Naive thymus-derived CD8-positive, alpha-beta T cell (primary cell): ENCODE measurements around the gene GABRG3. TPM values are rescaled to one million over a fixed set of nuclear protein-coding genes. Genes with fewer than 3 reads are reported as not detected.
"Not testable (repeated sequence)": the region's sequence is repeated elsewhere in the genome, so short reads cannot be mapped to it uniquely, and the experiment has no call there.

Experiments
- ATAC-seq, 2 donors: fragments of 150-1000 bp; cut with Tn5 transposase in 1 of 2; sonication (Bioruptor Pico), chemical (Tn5 transposase) in 1 of 2; 1 replicate in 1 of 2; 2 replicates in 1 of 2; pipeline ENCODE4 v1.10.0; 2021; ENCODE audit warnings: mild to moderate bottlenecking in 2 of 2, moderate library complexity in 2 of 2
- POLR2A ChIA-PET: fragments of 350-600 bp; sonication (Branson Sonifier 250); formaldehyde crosslinking; loops from one replicate; lab custom pipeline; 2021; ENCODE audit warnings: antibody characterized with exemption; lab: Charles Lee
- DNase-seq, 10 donors: peaks; one replicate each; pipeline versions ENCODE4 v3.0.0 to v3.0.0-alpha.2; 2020 to 2022
- H3K27ac Mint-ChIP-seq, 10 donors: one replicate each; pipeline ENCODE4 v1.8.0; 2020 to 2022; ENCODE audit warnings: mild to moderate bottlenecking in 10 of 10, mixed read lengths in 10 of 10, moderate library complexity in 4 of 10, inconsistent platforms in 1 of 10
- H3K27me3 Mint-ChIP-seq, 5 donors: one replicate each; pipeline ENCODE4 v1.8.0; 2021 to 2022; ENCODE audit warnings: mixed read lengths in 5 of 5
- H3K36me3 Mint-ChIP-seq, 3 donors: one replicate each; pipeline ENCODE4 v1.8.0; 2020 to 2022; ENCODE audit warnings: mixed read lengths in 3 of 3, mild to moderate bottlenecking in 2 of 3, inconsistent platforms in 1 of 3
- H3K4me1 Mint-ChIP-seq, 4 donors: one replicate each; pipeline ENCODE4 v1.8.0; 2021 to 2022; ENCODE audit warnings: mixed read lengths in 4 of 4
- H3K4me3 Mint-ChIP-seq, 10 donors: one replicate each; pipeline ENCODE4 v1.8.0; 2020 to 2022; ENCODE audit warnings: mild to moderate bottlenecking in 10 of 10, mixed read lengths in 10 of 10, moderate library complexity in 6 of 10, inconsistent platforms in 1 of 10
- H3K9me3 Mint-ChIP-seq, 9 donors: one replicate each; pipeline ENCODE4 v1.8.0; 2020 to 2022; ENCODE audit warnings: mixed read lengths in 9 of 9, mild to moderate bottlenecking in 3 of 9, inconsistent platforms in 1 of 9, moderate library complexity in 1 of 9
- polyA plus RNA-seq, 3 donors: library from polyadenylated mRNA; unstranded; fragments of 300-500 nt; fragmentation: Illumina TruSeq; gene quantifications; one replicate each; pipeline ENCODE4 v1.2.3, GENCODE V29; 2021
- total RNA-seq, 8 experiments: library from RNA in 2 of 8; stranded (reverse) in 2 of 8; gene quantifications; one replicate each; pipeline ENCODE4 v1.2.3 and lab custom pipeline; 2021 to 2026

The GABRG3 gene
- total and polyA plus RNA-seq, 5 experiments from 2014 or later = not detected

- DNase-seq (no peak), ATAC-seq (no peak)
- POLR2A ChIA-PET = no interaction called here
- peaks cover 0 to 3% (median 0%) of the 10 kb centered on the region in 5 donors for H3K27me3 Mint-ChIP-seq
- H3K36me3 Mint-ChIP-seq = peaks cover 0 to 13% (median 0%) of the 10 kb centered on the region in 3 donors
- H3K27ac Mint-ChIP-seq = no peak overlapping the region
- no peaks in the 10 kb centered on the region for H3K4me1 Mint-ChIP-seq
- peaks cover 0 to 21% (median 15%) of the 10 kb centered on the region in 9 donors for H3K9me3 Mint-ChIP-seq
- H3K4me3 Mint-ChIP-seq = no peak overlapping the region
These were observed 21.0 kb upstream of the GABRG3 start for GRCh38 chr15:26950001-26950400.

GRCh38 chr15:26954403-26954802 lies 16.6 kb upstream of the GABRG3 start:
- H3K4me1 Mint-ChIP-seq = no peaks in the 10 kb centered on the region

GRCh38 chr15:26967719-26968269 lies 3.2 kb upstream of the GABRG3 start:
- Mint-ChIP-seq H3K27ac (no peak overlapping the region), H3K4me3 (no peak overlapping the region), H3K36me3 (peaks cover 0 to 2% (median 0%) of the 10 kb centered on the region in 3 donors), H3K27me3 (peaks cover 18 to 31% (median 25%) of the 10 kb centered on the region in 5 donors), H3K4me1 (peaks cover 0 to 2% (median 0%) of the 10 kb centered on the region in 4 donors), H3K9me3 (peaks cover 0 to 16% (median 4%) of the 10 kb centered on the region in 9 donors)
- DNase-seq (no peak), ATAC-seq (no peak)
- POLR2A ChIA-PET = no interaction called here

More at GRCh38 chr15:26954403-26954802, 16.6 kb upstream of the GABRG3 start:
- Mint-ChIP-seq H3K9me3 (peaks cover 5 to 27% (median 16%) of the 10 kb centered on the region in 9 donors), H3K27me3 (peaks cover 0 to 3% (median 0%) of the 10 kb centered on the region in 5 donors), H3K27ac (no peak overlapping the region), H3K4me3 (no peak overlapping the region), H3K36me3 (peaks cover 0 to 13% (median 0%) of the 10 kb centered on the region in 3 donors)
- ATAC-seq = no peak
- POLR2A ChIA-PET = no interaction called here
- DNase-seq = no peak

GRCh38 chr15:26968806-26969205 lies 2.2 kb upstream of the GABRG3 start:
- ATAC-seq = no peak
- H3K4me1 Mint-ChIP-seq = peaks cover 0 to 2% (median 0%) of the 10 kb centered on the region in 4 donors
- peaks cover 0 to 16% (median 4%) of the 10 kb centered on the region in 9 donors for H3K9me3 Mint-ChIP-seq
- POLR2A ChIA-PET = no interaction called here
- H3K27me3 Mint-ChIP-seq = peaks cover 18 to 33% (median 25%) of the 10 kb centered on the region in 5 donors
- H3K27ac Mint-ChIP-seq = no peak overlapping the region
- no peak overlapping the region for H3K4me3 Mint-ChIP-seq
- DNase-seq = no peak
- H3K36me3 Mint-ChIP-seq = peaks cover 0 to 2% (median 0%) of the 10 kb centered on the region in 3 donors

- H3K9me3 Mint-ChIP-seq = peaks cover 0 to 16% (median 4%) of the 10 kb centered on the region in 9 donors
- no peak for DNase-seq
- POLR2A ChIA-PET = no interaction called here
- no peak overlapping the region for H3K27ac Mint-ChIP-seq
- peaks cover 0 to 2% (median 0%) of the 10 kb centered on the region in 3 donors for H3K36me3 Mint-ChIP-seq
- peaks cover 18 to 33% (median 25%) of the 10 kb centered on the region in 5 donors for H3K27me3 Mint-ChIP-seq
- no peak for ATAC-seq
- peaks cover 0 to 4% (median 0%) of the 10 kb centered on the region in 4 donors for H3K4me1 Mint-ChIP-seq
- no peak overlapping the region for H3K4me3 Mint-ChIP-seq
These were observed 464 bp downstream of the GABRG3 start for GRCh38 chr15:26971271-26972018.

- ATAC-seq = no peak
- H3K9me3 Mint-ChIP-seq = peaks cover 0 to 16% (median 6%) of the 10 kb centered on the region in 9 donors
- no peak overlapping the region for H3K4me3 Mint-ChIP-seq
- POLR2A ChIA-PET = no interaction called here
- DNase-seq = no peak
- H3K36me3 Mint-ChIP-seq = peaks cover 0 to 2% (median 0%) of the 10 kb centered on the region in 3 donors
- peaks cover 15 to 33% (median 25%) of the 10 kb centered on the region in 5 donors for H3K27me3 Mint-ChIP-seq
- no peak overlapping the region for H3K27ac Mint-ChIP-seq
- H3K4me1 Mint-ChIP-seq = peaks cover 0 to 4% (median 0%) of the 10 kb centered on the region in 4 donors
These were observed 1.7 kb downstream of the GABRG3 start for GRCh38 chr15:26972636-26973035.

GRCh38 chr15:26974120-26974780 lies 3.3 kb downstream of the GABRG3 start:
- H3K27me3 Mint-ChIP-seq = peaks cover 12 to 27% (median 21%) of the 10 kb centered on the region in 5 donors
- POLR2A ChIA-PET = no interaction called here
- DNase-seq (no peak), ATAC-seq (no peak)
- peaks cover 0 to 13% (median 6%) of the 10 kb centered on the region in 9 donors for H3K9me3 Mint-ChIP-seq
- H3K4me3 Mint-ChIP-seq = no peak overlapping the region
- H3K36me3 Mint-ChIP-seq = peaks cover 0 to 2% (median 0%) of the 10 kb centered on the region in 3 donors
- H3K4me1 Mint-ChIP-seq = peaks cover 0 to 4% (median 0%) of the 10 kb centered on the region in 4 donors
- no peak overlapping the region for H3K27ac Mint-ChIP-seq

- Mint-ChIP-seq H3K9me3 (peaks cover 0 to 8% (median 2%) of the 10 kb centered on the region in 9 donors), H3K4me3 (no peak overlapping the region), H3K4me1 (no peaks in the 10 kb centered on the region), H3K27me3 (peaks cover 0 to 6% (median 2%) of the 10 kb centered on the region in 5 donors), H3K27ac (no peak overlapping the region), H3K36me3 (peaks cover 0 to 5% (median 0%) of the 10 kb centered on the region in 3 donors)
- POLR2A ChIA-PET = no interaction called here
- ATAC-seq = no peak
- no peak for DNase-seq
These were observed 10.5 kb downstream of the GABRG3 start for GRCh38 chr15:26981492-26981891.

- H3K36me3 Mint-ChIP-seq = peaks cover 0 to 10% (median 0%) of the 10 kb centered on the region in 3 donors
- no peak overlapping the region for H3K27ac Mint-ChIP-seq
- peaks cover 0 to 6% (median 2%) of the 10 kb centered on the region in 5 donors for H3K27me3 Mint-ChIP-seq
- no peak overlapping the region for H3K4me3 Mint-ChIP-seq
- H3K9me3 Mint-ChIP-seq = peaks cover 2 to 12% (median 8%) of the 10 kb centered on the region in 9 donors
- POLR2A ChIA-PET = no interaction called here
- DNase-seq (no peak), ATAC-seq (no peak)
- H3K4me1 Mint-ChIP-seq = no peaks in the 10 kb centered on the region
These were observed 12.8 kb downstream of the GABRG3 start for GRCh38 chr15:26983822-26984221.

GRCh38 chr15:26985050-26985449 lies 14.1 kb downstream of the GABRG3 start:
- ATAC-seq (no peak), DNase-seq (no peak)
- Mint-ChIP-seq H3K4me3 (no peak overlapping the region), H3K4me1 (no peaks in the 10 kb centered on the region), H3K36me3 (peaks cover 0 to 10% (median 0%) of the 10 kb centered on the region in 3 donors), H3K27ac (no peak overlapping the region), H3K27me3 (peaks cover 0 to 6% (median 2%) of the 10 kb centered on the region in 5 donors), H3K9me3 (peaks cover 2 to 20% (median 8%) of the 10 kb centered on the region in 9 donors)
- POLR2A ChIA-PET = no interaction called here

- Mint-ChIP-seq H3K36me3 (no peaks in the 10 kb centered on the region), H3K4me3 (no peak overlapping the region), H3K9me3 (peaks cover 2 to 47% (median 11%) of the 10 kb centered on the region in 9 donors)
These were observed 25.3 kb downstream of the GABRG3 start for GRCh38 chr15:26996250-26996649.

GRCh38 chr15:27003003-27003402 lies 32.0 kb downstream of the GABRG3 start:
- ATAC-seq, POLR2A ChIA-PET, H3K4me1 Mint-ChIP-seq, H3K27me3 Mint-ChIP-seq, H3K36me3 Mint-ChIP-seq, H3K4me3 Mint-ChIP-seq, H3K27ac Mint-ChIP-seq, DNase-seq: not testable (repeated sequence)
- peaks cover 0 to 37% (median 14%) of the 10 kb centered on the region in 9 donors for H3K9me3 Mint-ChIP-seq

More at GRCh38 chr15:26996250-26996649, 25.3 kb downstream of the GABRG3 start:
- DNase-seq = no peak
- Mint-ChIP-seq H3K4me1 (no peaks in the 10 kb centered on the region), H3K27me3 (peaks cover 0 to 4% (median 0%) of the 10 kb centered on the region in 5 donors), H3K27ac (no peak overlapping the region)
- POLR2A ChIA-PET = no interaction called here
- no peak for ATAC-seq
